GM10266 (cell line): ENCODE results near the gene PLXNA4.

Source experiments
- DNase-seq: peaks from one replicate; pipeline ENCODE4 v3.0.0; 2012; ENCODE audit errors: extremely low spot score
- TF ChIP-seq, protein P1 (sequence below): IDR thresholded peaks from 2 replicates; pipeline ENCODE4 v1.5.1; 2012; ENCODE audit warnings: mild to moderate bottlenecking, low read depth; ENCODE audit not compliant: control insufficient read depth, insufficient read depth; ENCODE audit errors: missing control alignments

Gene PLXNA4

GRCh38 chr7:132373879-132374278 is 202.4 kb downstream of the PLXNA4 start:
- TF ChIP-seq, protein P1, sequence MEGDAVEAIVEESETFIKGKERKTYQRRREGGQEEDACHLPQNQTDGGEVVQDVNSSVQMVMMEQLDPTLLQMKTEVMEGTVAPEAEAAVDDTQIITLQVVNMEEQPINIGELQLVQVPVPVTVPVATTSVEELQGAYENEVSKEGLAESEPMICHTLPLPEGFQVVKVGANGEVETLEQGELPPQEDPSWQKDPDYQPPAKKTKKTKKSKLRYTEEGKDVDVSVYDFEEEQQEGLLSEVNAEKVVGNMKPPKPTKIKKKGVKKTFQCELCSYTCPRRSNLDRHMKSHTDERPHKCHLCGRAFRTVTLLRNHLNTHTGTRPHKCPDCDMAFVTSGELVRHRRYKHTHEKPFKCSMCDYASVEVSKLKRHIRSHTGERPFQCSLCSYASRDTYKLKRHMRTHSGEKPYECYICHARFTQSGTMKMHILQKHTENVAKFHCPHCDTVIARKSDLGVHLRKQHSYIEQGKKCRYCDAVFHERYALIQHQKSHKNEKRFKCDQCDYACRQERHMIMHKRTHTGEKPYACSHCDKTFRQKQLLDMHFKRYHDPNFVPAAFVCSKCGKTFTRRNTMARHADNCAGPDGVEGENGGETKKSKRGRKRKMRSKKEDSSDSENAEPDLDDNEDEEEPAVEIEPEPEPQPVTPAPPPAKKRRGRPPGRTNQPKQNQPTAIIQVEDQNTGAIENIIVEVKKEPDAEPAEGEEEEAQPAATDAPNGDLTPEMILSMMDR = no peak
- no peak for DNase-seq

GRCh38 chr7:132373041-132373440 is 203.2 kb downstream of the PLXNA4 start:
- TF ChIP-seq, protein P1 = no peak
- DNase-seq = no peak

DNA sequence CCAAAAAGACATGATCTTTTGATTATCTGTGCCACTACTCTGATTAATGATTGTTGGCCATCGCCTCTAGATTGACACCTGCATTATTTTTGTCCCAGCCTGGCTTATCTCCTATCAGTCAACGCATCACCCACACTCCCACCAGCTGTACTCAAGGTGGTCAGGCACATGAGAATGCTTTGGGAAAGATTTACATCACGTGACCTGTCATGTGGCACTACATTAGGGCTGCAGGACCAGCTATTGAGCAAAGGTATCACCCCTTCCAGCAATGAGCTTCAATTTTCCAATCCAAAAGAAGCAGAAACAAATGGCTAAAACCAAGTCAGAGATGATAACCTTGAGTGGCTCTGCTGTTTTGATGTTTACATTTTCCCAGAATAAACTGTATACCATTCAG is 204.3 kb downstream of the PLXNA4 start:
- DNase-seq = no peak
- TF ChIP-seq, protein P1 = no peak

GRCh38 chr7:132368246-132368900 is 207.9 kb downstream of the PLXNA4 start:
- DNase-seq = no peak
- TF ChIP-seq, protein P1 = no peak

GRCh38 chr7:132367795-132368194 is 208.5 kb downstream of the PLXNA4 start:
- DNase-seq = no peak
- TF ChIP-seq, protein P1 = no peak

DNA sequence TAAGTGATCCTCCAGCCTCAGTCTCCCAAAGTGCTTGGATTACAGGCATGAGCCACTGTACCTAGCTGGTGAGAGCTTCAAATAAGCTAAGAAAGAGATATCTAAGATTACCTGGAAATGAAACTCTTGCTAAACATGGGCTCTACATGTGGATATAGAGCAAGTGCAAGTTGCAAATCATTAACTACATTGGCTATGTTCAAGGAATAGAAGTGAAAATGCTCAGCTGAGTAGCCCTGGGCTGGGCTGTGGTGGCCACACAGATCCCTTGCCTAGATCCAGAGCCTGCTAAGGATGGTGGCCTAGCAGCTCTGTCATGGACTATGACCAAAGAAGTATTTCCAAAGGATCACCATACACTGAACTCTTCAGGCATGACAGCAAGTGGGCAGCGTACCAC is 209.3 kb downstream of the PLXNA4 start:
- TF ChIP-seq, protein P1 = no peak

DNA sequence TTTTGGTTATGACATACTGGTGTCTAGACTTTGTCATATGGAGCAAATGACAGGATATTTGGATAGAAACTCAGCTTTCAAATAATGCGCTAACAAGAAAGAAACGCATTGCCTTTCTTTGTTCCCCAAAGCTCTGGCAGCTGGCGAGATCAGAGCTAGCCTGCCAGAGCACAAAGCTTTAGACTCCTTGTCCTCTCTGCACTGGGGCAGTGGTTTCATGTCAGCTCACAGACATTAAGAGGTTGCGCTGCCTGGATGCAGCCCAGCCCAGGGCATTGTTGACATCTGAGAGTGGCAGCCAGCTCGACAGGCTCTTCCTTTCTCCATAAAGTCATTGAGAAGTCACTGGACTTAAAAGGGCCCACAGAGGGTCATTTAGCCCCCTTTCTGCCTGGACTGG is 212.0 kb downstream of the PLXNA4 start:
- TF ChIP-seq, protein P1 = no peak
- DNase-seq = no peak

More for the DNA sequence above, 209.3 kb downstream of the PLXNA4 start:
- DNase-seq = no peak
